Measurements from ENCODE around the gene TIAM2.

TIAM2 gene

GRCh38 chr6:155306958-155307357 is 311.8 kb downstream of the TIAM2 start:
- H3K36me3 ChIP-seq (ENCODE audit: control insufficient read depth in 1 of 2, insufficient read depth in 2 of 2, low read length in 2 of 2): peaks cover 1 to 4% of the 10 kb centered on the region in 2 experiments
- H3K79me2 ChIP-seq (ENCODE audit: control insufficient read depth, insufficient read depth, low read length, poor library complexity): no peaks in the 10 kb centered on the region
- H3K79me1 ChIP-seq (ENCODE audit: low read length): no peaks in the 10 kb centered on the region
- no peak overlapping the region for H3K9ac ChIP-seq (ENCODE audit: low read length)
- DNase-seq: no peak
- no peak overlapping the region for H2BK120ac ChIP-seq (ENCODE audit: insufficient read depth, low read length, poor library complexity)
- H3K23ac ChIP-seq (ENCODE audit: low read length): no peak overlapping the region
- no peaks in the 10 kb centered on the region for H3K9me3 ChIP-seq (ENCODE audit: insufficient read depth, low read depth, low read length)
- no peak overlapping the region for H3K4me2 ChIP-seq (ENCODE audit: low read length)
- WGBS (ENCODE audit: extremely low coverage, insufficient coverage, insufficient read length): no CpG with 5 or more reads among the region's 2 CpGs
- no peaks in the 10 kb centered on the region for H3K27me3 ChIP-seq (ENCODE audit: insufficient read depth, low read length)
- no peak overlapping the region for H2BK12ac ChIP-seq (ENCODE audit: low read length)
- no peak overlapping the region for H4K91ac ChIP-seq (ENCODE audit: low read depth, low read length)
- H3K4me1 ChIP-seq (ENCODE audit: control insufficient read depth in 1 of 2, insufficient read depth in 2 of 2, low read length in 2 of 2): no peaks in the 10 kb centered on the region
- no peak overlapping the region for H2AFZ ChIP-seq (ENCODE audit: insufficient read depth, low read length, poor library complexity)
- no peak overlapping the region for H3K4me3 ChIP-seq (ENCODE audit: low read depth, low read length)
- no peak overlapping the region for H4K12ac ChIP-seq (ENCODE audit: low read depth, low read length)
- H3K14ac ChIP-seq (ENCODE audit: low read length): no peak overlapping the region
- H4K8ac ChIP-seq (ENCODE audit: low read depth, low read length): no peak overlapping the region
- H3K18ac ChIP-seq (ENCODE audit: low read length): no peak overlapping the region
- H2BK5ac ChIP-seq (ENCODE audit: low read depth, low read length, poor library complexity): no peak overlapping the region
- H3K27ac ChIP-seq (ENCODE audit: low read depth, low read length): no peak overlapping the region
- H2AK5ac ChIP-seq (ENCODE audit: low read length): no peak overlapping the region
- H3K4ac ChIP-seq (ENCODE audit: low read depth, low read length): no peak overlapping the region

All from trophoblast cell (in vitro differentiated cells and primary cell).